Vagina (tissue), 2 donors: Measurements from ENCODE around the gene DAGLA.

Experiments
- POLR2AphosphoS5 ChIP-seq, 2 donors: sonication (generic); formaldehyde crosslinking; IDR thresholded peaks; one replicate each; pipeline ENCODE4 v1.9.0; 2017; ENCODE audit warnings: antibody characterized with exemption in 2 of 2, mild to moderate bottlenecking in 2 of 2, low read depth in 1 of 2; ENCODE audit not compliant: insufficient read depth in 1 of 2
- TF ChIP-seq, protein P1 (sequence below), 3 experiments: fragments of 450-650 bp in 2 of 3; fragments of 200-600 bp in 1 of 3; sonication (generic) in 1 of 3; IDR thresholded peaks; one replicate each; pipeline ENCODE4 v1.5.1; 2017 to 2019; ENCODE audit warnings: antibody characterized with exemption in 3 of 3, mild to moderate bottlenecking in 2 of 3, moderate library complexity in 2 of 3

- TF ChIP-seq, protein P1, sequence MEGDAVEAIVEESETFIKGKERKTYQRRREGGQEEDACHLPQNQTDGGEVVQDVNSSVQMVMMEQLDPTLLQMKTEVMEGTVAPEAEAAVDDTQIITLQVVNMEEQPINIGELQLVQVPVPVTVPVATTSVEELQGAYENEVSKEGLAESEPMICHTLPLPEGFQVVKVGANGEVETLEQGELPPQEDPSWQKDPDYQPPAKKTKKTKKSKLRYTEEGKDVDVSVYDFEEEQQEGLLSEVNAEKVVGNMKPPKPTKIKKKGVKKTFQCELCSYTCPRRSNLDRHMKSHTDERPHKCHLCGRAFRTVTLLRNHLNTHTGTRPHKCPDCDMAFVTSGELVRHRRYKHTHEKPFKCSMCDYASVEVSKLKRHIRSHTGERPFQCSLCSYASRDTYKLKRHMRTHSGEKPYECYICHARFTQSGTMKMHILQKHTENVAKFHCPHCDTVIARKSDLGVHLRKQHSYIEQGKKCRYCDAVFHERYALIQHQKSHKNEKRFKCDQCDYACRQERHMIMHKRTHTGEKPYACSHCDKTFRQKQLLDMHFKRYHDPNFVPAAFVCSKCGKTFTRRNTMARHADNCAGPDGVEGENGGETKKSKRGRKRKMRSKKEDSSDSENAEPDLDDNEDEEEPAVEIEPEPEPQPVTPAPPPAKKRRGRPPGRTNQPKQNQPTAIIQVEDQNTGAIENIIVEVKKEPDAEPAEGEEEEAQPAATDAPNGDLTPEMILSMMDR (IDR thresholded peaks at IDR 0.05): no peak
- no peak for TF ChIP-seq POLR2AphosphoS5 (IDR thresholded peaks at IDR 0.05; ENCODE audit: insufficient read depth in 1 of 2, low read depth in 1 of 2)
Measured at GRCh38 chr11:61718046-61718531, 37.9 kb downstream of the DAGLA start.
